ENCODE measurements around the gene DPH7.

Gene DPH7

GRCh38 chr9:137593176-137593575 is 14.5 kb upstream of the DPH7 start:
- DNase-seq (ENCODE audit: extremely low read depth, low read depth), result no peak
- TF ChIP-seq, protein P1, sequence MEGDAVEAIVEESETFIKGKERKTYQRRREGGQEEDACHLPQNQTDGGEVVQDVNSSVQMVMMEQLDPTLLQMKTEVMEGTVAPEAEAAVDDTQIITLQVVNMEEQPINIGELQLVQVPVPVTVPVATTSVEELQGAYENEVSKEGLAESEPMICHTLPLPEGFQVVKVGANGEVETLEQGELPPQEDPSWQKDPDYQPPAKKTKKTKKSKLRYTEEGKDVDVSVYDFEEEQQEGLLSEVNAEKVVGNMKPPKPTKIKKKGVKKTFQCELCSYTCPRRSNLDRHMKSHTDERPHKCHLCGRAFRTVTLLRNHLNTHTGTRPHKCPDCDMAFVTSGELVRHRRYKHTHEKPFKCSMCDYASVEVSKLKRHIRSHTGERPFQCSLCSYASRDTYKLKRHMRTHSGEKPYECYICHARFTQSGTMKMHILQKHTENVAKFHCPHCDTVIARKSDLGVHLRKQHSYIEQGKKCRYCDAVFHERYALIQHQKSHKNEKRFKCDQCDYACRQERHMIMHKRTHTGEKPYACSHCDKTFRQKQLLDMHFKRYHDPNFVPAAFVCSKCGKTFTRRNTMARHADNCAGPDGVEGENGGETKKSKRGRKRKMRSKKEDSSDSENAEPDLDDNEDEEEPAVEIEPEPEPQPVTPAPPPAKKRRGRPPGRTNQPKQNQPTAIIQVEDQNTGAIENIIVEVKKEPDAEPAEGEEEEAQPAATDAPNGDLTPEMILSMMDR (IDR thresholded peaks at IDR 0.05; ENCODE audit: low read depth, low read length, missing control alignments), result no peak

DNA sequence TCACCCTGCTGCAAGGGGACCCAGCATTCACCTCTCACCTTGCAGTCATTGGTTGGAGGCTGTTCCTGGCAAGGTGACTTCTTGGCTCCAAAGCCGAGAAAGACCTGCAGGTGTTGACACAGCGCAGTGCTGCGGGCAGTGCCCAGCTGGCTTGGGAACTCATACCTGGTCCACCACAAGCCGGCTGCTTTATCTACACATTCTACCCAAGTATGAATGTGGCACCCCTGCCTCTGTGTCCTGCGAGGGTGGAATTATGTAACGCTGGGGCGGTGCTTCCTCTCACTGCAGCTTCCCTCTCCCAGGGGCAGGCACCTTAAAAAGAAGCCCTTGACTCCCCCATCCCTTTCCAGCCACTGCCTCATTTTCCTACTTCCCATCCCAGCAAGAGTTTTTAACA is 14.0 kb upstream of the DPH7 start:
- TF ChIP-seq, protein P1 (IDR thresholded peaks at IDR 0.05; ENCODE audit: low read depth, low read length, missing control alignments), result no peak
- DNase-seq (ENCODE audit: extremely low read depth, low read depth), result no peak
- H3K4me3 ChIP-seq (replicated peaks; ENCODE audit: low read depth, low read length), result no peak overlapping the region

More at GRCh38 chr9:137593176-137593575, 14.5 kb upstream of the DPH7 start:
- no peak overlapping the region for H3K4me3 ChIP-seq (replicated peaks; ENCODE audit: low read depth, low read length)

DNA sequence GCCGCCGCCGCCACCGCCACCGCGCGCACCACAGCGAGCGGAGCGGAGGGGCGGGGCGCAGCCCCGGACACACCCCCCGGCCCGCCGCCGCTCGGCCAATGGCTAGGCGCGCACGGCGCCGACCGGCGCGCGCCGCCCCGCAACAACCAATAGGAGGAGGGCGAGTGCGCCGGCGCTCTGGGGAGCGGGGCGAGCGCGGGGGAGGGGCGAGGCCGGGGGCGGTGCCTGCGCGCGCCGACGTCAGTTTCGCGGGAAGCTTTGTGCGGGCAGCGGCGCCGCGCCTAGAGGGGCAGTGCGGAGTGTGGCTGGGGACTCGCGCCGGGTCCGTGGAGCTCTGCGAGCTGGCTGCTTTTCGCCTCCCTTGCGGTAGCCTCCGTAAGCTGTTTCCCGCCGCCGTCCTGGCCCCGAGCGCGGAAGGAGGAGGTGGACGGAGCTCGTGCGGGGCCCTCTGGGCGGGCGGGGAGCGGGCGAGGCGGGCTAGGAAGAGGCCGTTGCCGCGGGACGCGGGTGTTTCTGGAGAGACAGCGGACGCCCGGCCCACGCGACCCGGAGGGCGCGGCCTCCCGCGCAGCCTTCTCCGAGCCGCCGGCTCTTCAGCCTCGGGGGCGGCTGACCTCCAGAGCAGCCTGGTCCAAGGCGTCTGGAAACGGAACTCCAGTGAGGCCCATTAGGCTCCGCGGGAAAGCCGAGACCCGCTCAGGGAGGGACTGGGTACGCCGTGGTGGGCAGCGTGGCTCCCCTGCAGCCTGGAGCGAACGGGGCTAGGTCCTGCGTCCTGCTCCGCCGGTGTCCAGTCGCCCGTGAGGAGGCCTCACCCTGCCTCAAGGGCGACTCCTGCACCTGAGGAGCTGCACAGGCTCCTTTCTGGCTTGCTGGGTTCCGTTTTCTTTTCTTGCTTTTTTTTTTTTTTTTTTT is 12.0 kb upstream of the DPH7 start, which contains the start of gene ZMYND19:
Gene ZMYND19, minus strand, starts transcription at position 44 of the 915 bp plus-strand sequence. CDS start 249 bp downstream, outside the sequence.
- peak within 1 kb of the TSS; percentile 71 for H3K4me3 ChIP-seq (replicated peaks; ENCODE audit: low read depth, low read length)
- DNase-seq (ENCODE audit: extremely low read depth, low read depth), result no peak
- TF ChIP-seq, protein P1 (IDR thresholded peaks at IDR 0.05; ENCODE audit: low read depth, low read length, missing control alignments), result no peak

GRCh38 chr9:137590123-137590468 is 11.4 kb upstream of the DPH7 start:
- DNase-seq (ENCODE audit: extremely low read depth, low read depth), result no peak
- peak overlapping the region; percentile 68 for H3K4me3 ChIP-seq (replicated peaks; ENCODE audit: low read depth, low read length)
- TF ChIP-seq, protein P1 (IDR thresholded peaks at IDR 0.05; ENCODE audit: low read depth, low read length, missing control alignments), result no peak

GRCh38 chr9:137589441-137590122 is 10.9 kb upstream of the DPH7 start:
- no peak for DNase-seq (ENCODE audit: extremely low read depth, low read depth)
- TF ChIP-seq, protein P1 (IDR thresholded peaks at IDR 0.05; ENCODE audit: low read depth, low read length, missing control alignments), result no peak
- H3K4me3 ChIP-seq (replicated peaks; ENCODE audit: low read depth, low read length), result peak overlapping the region; percentile 68

DNA sequence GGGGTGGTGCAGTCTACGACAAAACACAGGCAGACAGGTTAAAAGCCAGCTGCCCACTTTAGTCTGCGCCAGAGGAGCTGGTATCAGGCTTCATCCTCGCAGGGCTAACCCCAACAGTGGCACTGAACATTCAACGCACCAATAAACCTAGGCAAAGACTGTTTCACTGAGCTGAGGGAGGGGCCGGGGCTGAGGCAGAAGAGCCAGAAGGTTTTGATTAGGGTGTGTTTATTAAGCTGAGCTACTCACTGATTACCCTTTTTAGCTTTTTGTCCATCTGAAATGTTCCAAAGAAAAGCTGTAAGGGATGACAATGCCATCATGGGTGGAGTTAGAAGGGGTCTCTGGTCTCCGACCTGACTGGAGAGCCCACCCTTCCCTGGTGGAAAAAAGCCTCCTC is 10.2 kb upstream of the DPH7 start:
- DNase-seq (ENCODE audit: extremely low read depth, low read depth), result no peak
- H3K4me3 ChIP-seq (replicated peaks; ENCODE audit: low read depth, low read length), result peak overlapping the region; percentile 68
- TF ChIP-seq, protein P1 (IDR thresholded peaks at IDR 0.05; ENCODE audit: low read depth, low read length, missing control alignments), result no peak
